Stimulated activated CD8-positive, alpha-beta memory T cell treated with anti-CD3 and anti-CD28 coated beads, Interleukin-2, amount 100 ng/mL, for 1 hour (primary cell): ENCODE measurements around the gene CARD9.

Experiments used
- DNase-seq, 2 donors: peaks; one replicate each; pipeline ENCODE4 v3.0.0-alpha.2; 2020; ENCODE audit warnings: low read depth in 2 of 2

CARD9 gene

GRCh38 chr9:136335296-136336155 is 37.9 kb downstream of the CARD9 start:
- no peak for DNase-seq

DNA sequence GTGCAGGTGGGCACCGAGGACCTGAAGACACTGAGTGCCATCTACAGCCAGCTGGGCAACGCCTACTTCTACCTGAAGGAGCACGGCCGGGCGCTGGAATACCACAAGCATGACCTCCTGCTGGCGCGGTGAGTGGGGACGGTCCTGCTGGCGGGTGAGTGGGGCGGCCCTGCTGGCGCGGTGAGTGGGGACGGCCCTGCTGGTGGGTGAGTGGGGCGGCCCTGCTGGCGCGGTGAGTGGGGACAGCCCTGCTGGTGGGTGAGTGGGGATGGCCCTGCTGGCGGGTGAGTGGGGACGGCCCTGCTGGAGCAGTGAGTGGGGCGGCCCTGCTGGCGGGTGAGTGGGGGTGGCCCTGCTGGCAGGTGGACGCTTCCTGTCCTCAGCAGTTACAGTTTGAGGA is 38.9 kb downstream of the CARD9 start:
- no peak for DNase-seq

DNA sequence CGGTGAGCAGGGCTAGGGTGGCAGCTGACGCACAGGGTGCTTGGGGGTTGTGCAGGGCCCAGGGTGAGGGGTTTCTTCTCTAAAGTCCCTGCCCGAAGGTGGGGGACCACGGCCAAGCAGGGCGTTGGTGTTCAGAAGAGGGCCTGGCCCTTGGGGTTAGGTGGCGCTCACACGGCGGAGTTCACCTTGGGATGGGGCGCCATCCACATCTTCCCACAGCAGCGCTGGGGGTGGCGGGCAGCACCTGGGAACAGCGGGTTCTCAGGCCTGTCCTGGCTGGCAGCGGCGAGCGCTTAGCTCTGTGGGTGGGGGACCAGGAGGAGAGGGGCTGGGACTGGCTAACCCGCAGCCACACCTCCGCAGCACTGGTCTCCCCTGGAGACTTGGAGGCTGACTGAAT is 40.0 kb downstream of the CARD9 start:
- DNase-seq: no peak

DNA sequence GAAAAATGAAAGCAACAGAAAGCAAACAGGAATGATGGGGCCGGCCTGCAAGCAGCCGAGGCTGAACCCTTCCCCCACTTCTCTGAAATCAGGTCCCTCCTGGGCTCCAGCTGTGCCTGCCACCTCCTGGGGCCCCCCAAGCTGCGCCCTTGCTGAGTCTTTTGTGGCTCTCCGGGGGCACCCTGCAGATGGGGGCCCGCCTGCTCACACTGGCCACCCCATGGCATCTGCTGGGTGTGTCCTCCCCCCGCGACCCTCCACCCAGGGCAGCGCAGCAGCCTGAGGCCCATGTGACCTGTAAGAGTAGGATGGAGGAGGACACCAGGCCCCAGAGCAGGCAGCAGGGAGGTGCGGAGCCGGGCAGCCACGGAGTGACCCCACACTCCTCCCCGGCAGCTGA is 40.4 kb downstream of the CARD9 start:
- DNase-seq: no peak

- no peak for DNase-seq
Measured at GRCh38 chr9:136332482-136332983, 40.9 kb downstream of the CARD9 start.

DNA sequence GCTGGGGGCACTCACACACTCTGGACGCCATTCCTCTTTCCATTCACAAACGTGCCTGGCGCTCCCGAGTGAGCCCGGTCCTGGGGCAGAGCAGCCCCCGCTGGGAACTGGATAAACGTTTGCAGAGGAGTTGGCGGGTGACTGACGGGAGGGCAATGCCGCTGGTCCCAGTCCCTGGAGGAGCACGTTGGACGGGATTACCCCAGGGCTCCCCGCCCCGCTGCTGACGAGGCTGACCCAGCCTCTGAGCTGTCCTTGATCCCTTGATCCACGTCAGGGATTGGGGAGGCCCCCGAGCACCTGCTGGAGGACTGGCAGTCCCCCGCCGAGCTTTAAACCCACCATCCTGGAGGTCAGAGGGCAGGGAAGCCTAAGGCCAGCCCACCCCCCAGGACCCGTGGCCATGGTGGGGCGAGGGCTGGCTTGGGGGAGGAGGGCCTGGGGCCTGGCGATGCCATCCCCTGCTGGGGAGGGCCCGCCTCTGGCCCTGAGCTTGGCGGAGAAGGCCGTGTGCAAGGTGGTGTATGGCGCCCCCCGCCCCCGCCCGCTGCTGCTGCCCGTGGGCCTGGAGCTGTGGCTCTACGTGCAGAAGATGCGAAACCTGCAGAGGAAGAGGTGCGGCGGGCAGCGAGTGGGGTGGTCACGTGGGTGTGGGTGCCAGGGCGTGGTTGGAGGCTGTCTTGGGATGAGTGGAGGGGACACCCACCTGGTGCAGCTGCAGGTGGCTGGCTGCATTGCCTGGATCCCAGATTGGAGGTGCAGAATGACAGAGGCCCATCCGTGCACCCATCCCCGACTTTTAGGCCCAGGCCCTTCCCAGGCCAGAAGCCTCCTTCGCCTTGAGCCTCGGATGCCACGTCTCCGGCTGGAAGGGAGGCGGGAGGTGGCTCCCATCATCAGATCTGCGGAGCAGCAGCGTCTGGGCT is 41.6 kb downstream of the CARD9 start:
- no peak for DNase-seq

DNA sequence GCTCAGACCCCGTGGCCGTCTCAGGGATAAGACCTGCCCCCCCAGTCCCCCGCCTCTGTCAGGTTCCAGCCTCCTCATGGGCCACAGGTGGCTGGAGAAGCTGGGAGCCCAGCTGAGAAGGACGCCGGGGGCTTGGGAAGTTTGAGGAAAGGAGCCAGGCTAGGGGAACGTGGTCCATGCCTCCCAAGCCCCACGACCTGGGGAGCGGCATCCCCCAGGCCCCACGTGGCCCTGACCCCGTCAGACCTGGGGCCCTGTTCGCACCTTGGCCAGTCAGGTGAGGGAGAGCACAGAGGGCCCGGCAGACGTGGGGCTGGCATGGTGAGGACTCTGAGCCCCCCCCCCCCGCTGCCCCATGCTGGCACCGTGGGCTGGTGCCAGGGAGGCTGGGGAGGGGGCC is 42.4 kb downstream of the CARD9 start:
- no peak for DNase-seq

- DNase-seq: no peak
Measured at GRCh38 chr9:136330406-136330990, 43.0 kb downstream of the CARD9 start.

DNA sequence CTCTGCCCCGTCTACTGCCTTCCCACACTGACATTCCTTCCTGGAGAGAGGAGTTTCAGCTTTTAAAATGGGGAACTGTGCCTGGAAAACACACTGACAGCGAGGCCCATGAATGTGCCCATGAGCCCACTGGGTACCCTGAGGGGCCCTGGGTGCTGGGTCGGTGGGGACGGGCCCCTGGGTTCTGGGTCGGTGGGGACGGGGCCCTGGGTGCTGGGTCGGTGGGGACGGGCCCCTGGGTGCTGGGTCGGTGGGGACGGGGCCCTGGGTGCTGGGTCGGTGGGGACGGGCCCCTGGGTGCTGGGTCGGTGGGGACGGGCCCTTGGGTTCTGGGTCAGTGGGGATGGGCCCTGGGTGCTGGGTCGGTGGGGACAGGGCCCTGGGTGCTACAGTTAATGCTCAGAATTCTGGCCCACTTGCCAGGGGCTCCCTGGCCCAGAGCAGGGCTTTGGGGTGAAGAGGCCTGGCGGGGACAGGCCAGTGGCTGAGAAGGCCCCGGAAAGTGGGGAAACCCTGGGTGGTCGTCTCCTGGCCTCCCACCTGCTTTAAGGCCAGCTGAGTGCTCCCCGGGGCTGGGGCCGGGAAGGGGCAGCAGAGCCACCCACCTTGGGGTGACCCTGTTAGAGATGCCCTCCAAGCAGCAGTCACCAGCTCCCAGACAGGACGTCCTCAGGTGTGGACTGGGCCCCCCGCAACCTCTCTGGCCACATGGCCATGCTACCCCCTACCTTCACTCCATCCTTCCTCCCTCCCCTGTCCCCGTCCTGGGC is 43.6 kb downstream of the CARD9 start:
- DNase-seq: no peak

GRCh38 chr9:136329211-136329627 is 44.2 kb downstream of the CARD9 start:
- no peak for DNase-seq

DNA sequence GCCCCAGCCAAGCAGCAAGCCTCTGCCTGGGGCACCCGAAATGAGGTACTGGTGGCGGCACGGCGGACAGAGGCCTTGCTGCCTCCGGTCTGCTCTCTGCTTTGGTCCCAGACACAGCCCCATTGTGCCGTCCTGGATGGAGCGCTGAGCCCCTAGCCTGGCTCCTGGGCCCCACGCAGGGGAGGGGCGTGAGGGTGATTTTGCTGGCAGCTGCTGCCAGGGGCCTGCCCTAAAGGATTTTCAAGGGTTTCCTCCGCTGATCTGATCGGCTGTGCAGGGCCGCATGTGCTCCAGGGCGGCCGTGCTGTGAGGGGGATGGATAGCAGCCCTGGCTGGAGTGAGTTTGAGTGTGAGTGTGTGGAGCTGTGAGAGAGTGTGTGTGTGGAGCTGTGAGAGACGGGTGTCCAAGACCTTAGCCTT is 44.8 kb downstream of the CARD9 start:
- no peak for DNase-seq

- no peak for DNase-seq
Measured at GRCh38 chr9:136328011-136328621, 45.4 kb downstream of the CARD9 start.

- DNase-seq: no peak
Measured at GRCh38 chr9:136327304-136327974, 46.0 kb downstream of the CARD9 start, which contains the start of gene GPSM1. TSS of gene GPSM1 (plus strand) at chr9:136327539. CDS start at chr9:136327696, 157 bp downstream.

DNA sequence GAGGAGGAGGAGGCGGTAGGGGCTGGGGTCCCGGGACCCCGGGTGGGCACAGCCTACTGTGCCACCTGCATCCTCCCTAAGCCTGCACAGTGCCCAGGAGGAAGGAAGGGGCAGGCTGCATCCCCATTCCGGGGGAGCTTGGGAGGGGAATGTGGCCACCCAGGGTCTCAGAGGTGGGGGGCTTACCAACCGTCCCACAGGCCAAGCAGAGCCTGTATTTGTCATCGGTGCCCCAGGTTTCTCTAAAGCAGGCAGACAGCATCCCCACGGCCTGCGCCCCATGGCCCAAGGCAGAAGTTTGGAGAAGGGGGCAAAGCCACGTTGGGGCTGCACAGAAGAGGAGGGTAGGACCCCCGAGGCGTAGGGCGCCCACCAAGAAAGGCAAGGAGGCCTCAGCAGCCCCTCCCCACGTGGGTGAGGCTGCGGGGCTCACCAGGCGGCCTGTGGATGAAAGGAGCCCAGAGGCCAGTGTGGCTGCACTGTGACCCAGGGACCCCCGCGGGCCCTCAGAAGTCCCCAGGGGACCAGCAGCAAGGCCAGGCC is 46.6 kb downstream of the CARD9 start:
- no peak for DNase-seq

- DNase-seq: no peak
Measured at GRCh38 chr9:136326061-136326760, 47.3 kb downstream of the CARD9 start.

GRCh38 chr9:136325358-136325757 is 48.1 kb downstream of the CARD9 start:
- DNase-seq: no peak

DNA sequence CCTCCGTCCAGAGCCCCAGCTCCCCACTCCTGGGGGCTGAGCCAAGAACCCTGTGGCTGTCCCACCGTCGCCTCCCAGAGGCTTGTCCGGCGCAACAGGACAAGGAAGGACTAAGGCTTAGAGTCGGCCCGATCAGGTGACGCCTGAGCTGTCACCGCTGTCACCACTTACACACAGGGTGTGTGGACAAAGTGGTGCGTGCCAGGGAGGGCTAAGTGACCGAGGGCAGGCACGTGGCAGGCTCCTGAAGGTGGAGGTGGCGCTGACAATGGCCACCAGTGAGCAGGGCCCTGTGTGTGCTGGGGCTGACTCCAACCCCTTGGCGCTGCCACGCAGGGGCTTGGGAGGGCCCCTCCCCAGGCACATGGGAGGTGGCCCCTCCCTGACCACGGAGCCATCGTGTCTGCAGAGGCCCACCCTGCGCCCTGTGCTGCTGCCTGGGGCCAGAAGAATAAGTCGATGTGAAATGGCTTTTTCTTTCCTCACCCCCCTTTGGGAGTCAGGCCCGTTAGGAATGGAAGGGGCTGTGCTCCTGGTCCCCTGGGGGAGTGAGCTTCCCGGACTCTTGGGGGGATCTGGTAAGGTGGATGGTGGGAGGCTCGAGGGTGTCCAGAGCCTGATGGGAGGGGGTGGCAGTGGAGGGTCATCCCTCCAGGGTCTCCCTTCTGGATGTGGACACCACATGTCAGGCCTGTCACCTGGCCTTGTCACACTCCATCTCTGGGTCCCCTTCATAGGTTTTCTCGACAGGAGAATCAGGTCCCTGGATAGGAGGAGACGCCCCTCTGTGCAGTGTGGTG is 48.8 kb downstream of the CARD9 start:
- DNase-seq: no peak

- DNase-seq: no peak
Measured at GRCh38 chr9:136323371-136323789, 50.1 kb downstream of the CARD9 start.
